GM19351 (cell line): Measurements from ENCODE around the gene TSHZ2.
"Not testable (repeated sequence)": the region's sequence is repeated elsewhere in the genome, so short reads cannot be mapped to it uniquely, and the experiment has no call there.

ENCODE experiments used
- ATAC-seq: cut with Tn5 transposase; IDR thresholded peaks from one replicate; pipeline ENCODE4 v1.9.1; 2021; ENCODE audit warnings: mild to moderate bottlenecking, moderate library complexity; ENCODE audit not compliant: unreplicated experiment

Gene TSHZ2

GRCh38 chr20:52963131-52963530 is 9.0 kb upstream of the TSHZ2 start:
- ATAC-seq = no peak

- ATAC-seq = no peak
Observed at GRCh38 chr20:52964131-52964530, 8.0 kb upstream of the TSHZ2 start.

- ATAC-seq = no peak
Observed at GRCh38 chr20:52965380-52965779, 6.8 kb upstream of the TSHZ2 start.

- no peak for ATAC-seq
Observed at GRCh38 chr20:52965819-52966218, 6.3 kb upstream of the TSHZ2 start.

- not testable (repeated sequence) for ATAC-seq
Observed at GRCh38 chr20:52966543-52966942, 5.6 kb upstream of the TSHZ2 start.

- no peak for ATAC-seq
Observed at GRCh38 chr20:52971498-52972189, 514 bp upstream of the TSHZ2 start.

- no peak for ATAC-seq
Observed at GRCh38 chr20:52972965-52973819, 1.0 kb downstream of the TSHZ2 start.

- ATAC-seq = no peak
Observed at GRCh38 chr20:52974179-52974594, 2.0 kb downstream of the TSHZ2 start.

- peak; percentile 42 for ATAC-seq
Observed at GRCh38 chr20:52975029-52975732, 3.0 kb downstream of the TSHZ2 start.

- no peak for ATAC-seq
Observed at GRCh38 chr20:52975803-52976531, 3.8 kb downstream of the TSHZ2 start.

GRCh38 chr20:52978851-52979250 is 6.7 kb downstream of the TSHZ2 start:
- no peak for ATAC-seq

GRCh38 chr20:52981051-52981450 is 8.9 kb downstream of the TSHZ2 start:
- ATAC-seq = no peak

GRCh38 chr20:52983726-52984450 is 11.7 kb downstream of the TSHZ2 start:
- ATAC-seq = no peak

GRCh38 chr20:52984451-52984810 is 12.3 kb downstream of the TSHZ2 start:
- ATAC-seq = no peak

GRCh38 chr20:52985687-52986086 is 13.5 kb downstream of the TSHZ2 start:
- ATAC-seq = no peak

- ATAC-seq = no peak
Observed at GRCh38 chr20:52987295-52987694, 15.1 kb downstream of the TSHZ2 start.

- ATAC-seq = no peak
Observed at GRCh38 chr20:52991830-52992229, 19.7 kb downstream of the TSHZ2 start.

GRCh38 chr20:52992632-52993031 is 20.5 kb downstream of the TSHZ2 start:
- ATAC-seq = no peak

- no peak for ATAC-seq
Observed at GRCh38 chr20:52993076-52993475, 20.9 kb downstream of the TSHZ2 start.

- no peak for ATAC-seq
Observed at GRCh38 chr20:52994184-52994970, 22.2 kb downstream of the TSHZ2 start.
